H9 (cell line): ENCODE measurements around the gene TMEM154. TPM values are rescaled to one million over a fixed set of nuclear protein-coding genes. Genes with fewer than 3 reads are reported as not detected.

Experiments
- DNase-seq: peaks from one replicate; pipeline ENCODE4 v3.0.0-alpha.2; 2017
- H2AFZ ChIP-seq: one replicate; pipeline ENCODE4 v1.6.1; 2013; ENCODE audit warnings: mild to moderate bottlenecking, low read length, control low read depth, moderate library complexity
- H2AK5ac ChIP-seq: 2 replicates; pipeline ENCODE4 v1.6.1; 2013; ENCODE audit warnings: low read length, control low read depth, mixed read lengths; ENCODE audit not compliant: insufficient read length
- H2BK120ac ChIP-seq: one replicate; pipeline ENCODE4 v1.6.1; 2013; ENCODE audit warnings: low read depth, mild to moderate bottlenecking, low read length, control low read depth, inconsistent platforms; ENCODE audit not compliant: poor library complexity, severe bottlenecking
- H2BK12ac ChIP-seq: 2 replicates; pipeline ENCODE4 v1.6.1; 2013; ENCODE audit warnings: low read length, control low read depth, mixed read lengths, low read depth; ENCODE audit not compliant: insufficient read length
- H2BK15ac ChIP-seq: 2 replicates; pipeline ENCODE4 v1.6.1; 2013; ENCODE audit warnings: low read depth, low read length, control low read depth
- H2BK20ac ChIP-seq: one replicate; pipeline ENCODE4 v1.6.1; 2013; ENCODE audit warnings: low read depth, mild to moderate bottlenecking, low read length, control low read depth, inconsistent platforms; ENCODE audit not compliant: poor library complexity, severe bottlenecking
- H2BK5ac ChIP-seq: 2 replicates; pipeline ENCODE4 v1.6.1; 2013; ENCODE audit warnings: low read length, control low read depth, mixed read lengths; ENCODE audit not compliant: insufficient read length
- H3K14ac ChIP-seq: 2 replicates; pipeline ENCODE4 v1.6.1; 2013; ENCODE audit warnings: low read length, control low read depth; ENCODE audit not compliant: insufficient read depth
- H3K18ac ChIP-seq: 2 replicates; pipeline ENCODE4 v1.6.1; 2013; ENCODE audit warnings: low read depth, mild to moderate bottlenecking, mixed read lengths, low read length, control low read depth; ENCODE audit not compliant: insufficient read length
- H3K23ac ChIP-seq: 2 replicates; pipeline ENCODE4 v1.6.1; 2013; ENCODE audit warnings: low read length, control low read depth, mixed read lengths, low read depth; ENCODE audit not compliant: insufficient read length
- H3K23me2 ChIP-seq: 2 replicates; pipeline ENCODE4 v1.6.1; 2013; ENCODE audit warnings: low read depth, mild to moderate bottlenecking, mixed read lengths, low read length, control low read depth; ENCODE audit not compliant: insufficient read length, poor library complexity, severe bottlenecking
- H3K27ac ChIP-seq: 2 replicates; pipeline ENCODE4 v1.5.1; 2013; ENCODE audit warnings: low read length, control low read depth, mixed read lengths, low read depth; ENCODE audit not compliant: insufficient read length
- H3K27me3 ChIP-seq: 2 replicates; pipeline ENCODE4 v1.6.1; 2013; ENCODE audit warnings: low read length, control low read depth, inconsistent platforms; ENCODE audit not compliant: insufficient read depth
- H3K4ac ChIP-seq: 2 replicates; pipeline ENCODE4 v1.6.1; 2013; ENCODE audit warnings: low read depth, mild to moderate bottlenecking, control low read depth, inconsistent platforms, low read length, moderate library complexity
- H3K4me1 ChIP-seq: 2 replicates; pipeline ENCODE4 v1.6.1; 2013; ENCODE audit warnings: low read length, control low read depth, inconsistent platforms; ENCODE audit not compliant: insufficient read depth
- H3K4me2 ChIP-seq: 2 replicates; pipeline ENCODE4 v1.6.1; 2013; ENCODE audit warnings: low read length, control low read depth, mixed read lengths; ENCODE audit not compliant: insufficient read length, insufficient read depth
- H3K56ac ChIP-seq: 2 replicates; pipeline ENCODE4 v1.6.1; 2013; ENCODE audit warnings: low read depth, mild to moderate bottlenecking, mixed read lengths, low read length, control low read depth; ENCODE audit not compliant: insufficient read length
- H3K79me1 ChIP-seq: 2 replicates; pipeline ENCODE4 v1.6.1; 2013; ENCODE audit warnings: low read depth, mild to moderate bottlenecking, moderate library complexity, low read length, control low read depth, inconsistent platforms; ENCODE audit not compliant: insufficient read depth, poor library complexity, severe bottlenecking
- H3K79me2 ChIP-seq: 2 replicates; pipeline ENCODE4 v1.6.1; 2013; ENCODE audit warnings: low read length, control low read depth, inconsistent platforms; ENCODE audit not compliant: insufficient read depth
- H3K9ac ChIP-seq: 2 replicates; pipeline ENCODE4 v1.6.1; 2013; ENCODE audit warnings: low read length, control low read depth, mixed read lengths; ENCODE audit not compliant: insufficient read length; ENCODE audit errors: extremely low read depth
- H3K9me3 ChIP-seq: one replicate; pipeline ENCODE4 v1.6.1; 2013; ENCODE audit warnings: low read depth, low read length, inconsistent platforms; ENCODE audit not compliant: control insufficient read depth
- H3T11ph ChIP-seq: one replicate; pipeline ENCODE4 v1.6.1; 2013; ENCODE audit warnings: mild to moderate bottlenecking, low read length, control low read depth, inconsistent platforms
- H4K20me1 ChIP-seq: one replicate; pipeline ENCODE4 v1.6.1; 2013; ENCODE audit not compliant: control insufficient read depth, insufficient read length, insufficient read depth
- H4K5ac ChIP-seq: 2 replicates; pipeline ENCODE4 v1.6.1; 2013; ENCODE audit warnings: low read depth, mild to moderate bottlenecking, mixed read lengths, low read length, control low read depth; ENCODE audit not compliant: insufficient read length
- H4K8ac ChIP-seq: replicated peaks from 2 replicates; pipeline ENCODE4 v1.6.1; 2013; ENCODE audit warnings: low read length, control low read depth, mixed read lengths, low read depth; ENCODE audit not compliant: insufficient read length
- H4K91ac ChIP-seq: 2 replicates; pipeline ENCODE4 v1.6.1; 2013; ENCODE audit warnings: low read depth, mild to moderate bottlenecking, moderate library complexity, mixed read lengths, low read length, control low read depth; ENCODE audit not compliant: insufficient read length
- H3K27ac Mint-ChIP-seq, 3 experiments: 2 replicates in 2 of 3; 3 replicates in 1 of 3; pipeline ENCODE4 v1.8.0; 2020 to 2021; ENCODE audit warnings: mixed read lengths in 3 of 3, mild to moderate bottlenecking in 1 of 3, moderate library complexity in 1 of 3
- H3K27me3 Mint-ChIP-seq: 2 replicates; pipeline ENCODE4 v1.8.0; 2021; ENCODE audit warnings: low read depth, mild to moderate bottlenecking, moderate library complexity, mixed read lengths
- H3K36me3 Mint-ChIP-seq, 3 experiments: 2 replicates in 2 of 3; 3 replicates in 1 of 3; pipeline ENCODE4 v1.8.0; 2020 to 2021; ENCODE audit warnings: low read depth in 3 of 3, mixed read lengths in 3 of 3; ENCODE audit not compliant: insufficient read depth in 1 of 3
- H3K4me1 Mint-ChIP-seq, 2 experiments: 2 replicates each; pipeline ENCODE4 v1.8.0; 2020; ENCODE audit warnings: mixed read lengths in 2 of 2
- H3K4me3 Mint-ChIP-seq, 2 experiments: 2 replicates in 1 of 2; 3 replicates in 1 of 2; pipeline ENCODE4 v1.8.0; 2020 to 2021; ENCODE audit warnings: mild to moderate bottlenecking in 2 of 2, mixed read lengths in 2 of 2, moderate library complexity in 1 of 2
- H3K9me3 Mint-ChIP-seq, 2 experiments: 2 replicates in 1 of 2; 3 replicates in 1 of 2; pipeline ENCODE4 v1.8.0; 2020; ENCODE audit warnings: mild to moderate bottlenecking in 2 of 2, mixed read lengths in 2 of 2, moderate library complexity in 1 of 2
- CTCF ChIP-seq: fragments of 200-600 bp; sonication (generic); conservative IDR thresholded peaks from 3 replicates; pipeline ENCODE4 v1.8.0; 2021; ENCODE audit warnings: antibody characterized with exemption, mild to moderate bottlenecking
- WGBS: extraction: QIAGEN DNeasy Blood & Tissue Kit; methylation state at CpG from one replicate; pipeline ENCODE4 v1.1.7; 2013; ENCODE audit warnings: missing lambda C conversion rate, low lambda C conversion rate, mixed read lengths; ENCODE audit not compliant: insufficient read length; ENCODE audit errors: extremely low coverage; 5-methylcytosine and 5-hydroxymethylcytosine counted together
- total RNA-seq: library from RNA; stranded (reverse); gene quantifications from 2 replicates; pipeline ENCODE4 v1.2.1, GENCODE V29; 2021

Gene TMEM154
- total RNA-seq, 1 experiment from 2014 or later, result 1.7 TPM

- H3K18ac ChIP-seq, result no peak overlapping the region
- no peak overlapping the region for H2BK12ac ChIP-seq
- H3K27me3 ChIP-seq, result no peaks in the 10 kb centered on the region
- H2BK5ac ChIP-seq, result no peak overlapping the region
- no peak overlapping the region for H4K8ac ChIP-seq
- no peaks in the 10 kb centered on the region for H3K79me1 ChIP-seq
- no peaks in the 10 kb centered on the region for H4K20me1 ChIP-seq
- H3K9me3 ChIP-seq, result no peaks in the 10 kb centered on the region
- WGBS, result no CpG with 5 or more reads among the region's 1 CpG
- H2AFZ ChIP-seq, result no peak overlapping the region
- peaks cover 59% of the 10 kb centered on the region in 2 experiments for H3K4me1 Mint-ChIP-seq
- H3K79me2 ChIP-seq, result no peaks in the 10 kb centered on the region
- no peak overlapping the region for H4K5ac ChIP-seq
- H3K9me3 Mint-ChIP-seq, result peaks cover 5 to 6% of the 10 kb centered on the region in 2 experiments; a peak in 2 of 5 replicates
- H3K23ac ChIP-seq, result no peak overlapping the region
- H2AK5ac ChIP-seq, result no peak overlapping the region
- peaks cover 9% of the 10 kb centered on the region; the same call in 1 of the 2 replicates for H3K4me1 ChIP-seq
- no peaks in the 10 kb centered on the region for H3K27me3 Mint-ChIP-seq
- H3K4me2 ChIP-seq, result peak overlapping the region; percentile 39
- H3K4me3 Mint-ChIP-seq, result peak overlapping the region; percentile 43 to 68
- H3K56ac ChIP-seq, result no peak overlapping the region
- no peak overlapping the region for H4K91ac ChIP-seq
- no peak for TF ChIP-seq CTCF
- no peak overlapping the region for H2BK15ac ChIP-seq
- H3K4ac ChIP-seq, result no peak overlapping the region
- H2BK20ac ChIP-seq, result no peak overlapping the region
- H3K27ac Mint-ChIP-seq, result peak overlapping the region; percentile 4 to 87 (median 55); a peak in 5 of 7 replicates
- peaks cover 0 to 5% (median 0%) of the 10 kb centered on the region in 3 experiments; a peak in 1 of 7 replicates for H3K36me3 Mint-ChIP-seq
- DNase-seq, result peak; percentile 53
- peak overlapping the region; percentile 34 for H3K27ac ChIP-seq
- H3K14ac ChIP-seq, result no peak overlapping the region
- H3K9ac ChIP-seq, result no peak overlapping the region
- no peak overlapping the region for H3T11ph ChIP-seq
- H3K23me2 ChIP-seq, result no peaks in the 10 kb centered on the region
- H2BK120ac ChIP-seq, result no peak overlapping the region
These were observed 20.4 kb upstream of the TMEM154 start for GRCh38 chr4:152700151-152700550.
